NCI-H2081 (cell line): Measurements from ENCODE around the gene CBR4.
"Not testable (repeated sequence)": the region's sequence is repeated elsewhere in the genome, so short reads cannot be mapped to it uniquely, and the experiment has no call there.

Experiments used
- DNase-seq, 2 experiments: peaks; one replicate each; lab custom pipeline; 2025; lab: John Stamatoyannopoulos, UW

CBR4 gene

GRCh38 chr4:168993714-168994510 is 16.1 kb downstream of the CBR4 start:
- DNase-seq = no peak

GRCh38 chr4:168992952-168993482 is 17.0 kb downstream of the CBR4 start:
- not testable (repeated sequence) for DNase-seq

- DNase-seq = no peak
Measured at GRCh38 chr4:168981942-168982341, 28.1 kb downstream of the CBR4 start.

- no peak for DNase-seq
Measured at GRCh38 chr4:168981460-168981859, 28.6 kb downstream of the CBR4 start.

- no peak for DNase-seq
Measured at GRCh38 chr4:168979338-168979737, 30.7 kb downstream of the CBR4 start.

GRCh38 chr4:168978001-168978700 is 31.9 kb downstream of the CBR4 start:
- DNase-seq = no peak

GRCh38 chr4:168972596-168972995 is 37.5 kb downstream of the CBR4 start:
- no peak for DNase-seq

GRCh38 chr4:168960716-168961115 is 49.3 kb downstream of the CBR4 start:
- DNase-seq = no peak

- no peak for DNase-seq
Measured at GRCh38 chr4:168955674-168956073, 54.4 kb downstream of the CBR4 start.

GRCh38 chr4:168952821-168953246 is 57.2 kb downstream of the CBR4 start:
- DNase-seq = not testable (repeated sequence)

GRCh38 chr4:168945291-168945690 is 64.8 kb downstream of the CBR4 start:
- DNase-seq = no peak

GRCh38 chr4:168942985-168943384 is 67.1 kb downstream of the CBR4 start:
- DNase-seq = no peak
